Right lobe of liver (tissue), 4 donors: ENCODE data around the gene HSPE1.

Experiments used
- POLR2A ChIP-seq: fragments of 450-650 bp; IDR thresholded peaks from one replicate; pipeline ENCODE4 v1.6.1; 2017; ENCODE audit warnings: antibody characterized with exemption, mild to moderate bottlenecking
- TF ChIP-seq, protein P1 (sequence below), 4 donors: fragments of 200-600 bp in 3 of 4; fragments of 450-650 bp in 1 of 4; IDR thresholded peaks; one replicate each; pipeline versions ENCODE4 v1.5.1 to v1.8.0; 2016 to 2022; ENCODE audit warnings: antibody characterized with exemption in 4 of 4, mild to moderate bottlenecking in 2 of 4
- donor health status: DM: no; HTN: no; CAD: no.
- donor health status: DM: no; HTN: no; CAD: no.
- donor health status: DM: no; HTN: yes; CAD: no.

DNA sequence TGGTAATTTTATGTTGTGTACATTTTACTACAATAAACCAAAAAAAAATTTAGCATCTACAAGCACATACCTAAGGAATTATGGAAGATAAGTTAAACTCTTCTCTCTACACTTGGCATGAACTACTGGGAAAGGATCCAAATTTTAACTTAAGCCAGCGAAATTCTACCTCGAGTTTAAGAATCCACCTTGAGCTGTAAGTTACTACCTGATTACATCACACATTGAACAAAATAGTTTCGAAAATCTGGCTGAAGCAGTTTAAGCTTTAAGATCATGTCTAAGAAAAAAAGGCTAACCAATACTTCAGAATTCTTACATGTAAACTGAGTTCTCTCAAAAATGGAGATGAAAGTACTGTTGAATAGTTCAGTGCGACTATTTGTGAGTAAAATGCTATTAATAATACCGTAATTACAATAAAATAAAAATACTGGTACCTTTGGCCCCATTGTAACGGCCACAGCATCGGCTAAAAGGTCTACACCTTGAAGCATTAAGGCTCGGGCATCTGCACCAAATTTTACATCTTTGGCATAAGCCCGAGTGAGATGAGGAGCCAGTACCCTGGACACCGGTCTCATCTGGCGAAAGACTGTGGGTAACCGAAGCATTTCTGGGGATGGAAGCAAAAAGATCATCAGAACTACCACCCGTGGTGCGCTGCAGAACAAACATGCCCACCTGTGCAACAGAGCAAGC lies 1.8 kb upstream of the HSPE1 start:
- no peak for TF ChIP-seq POLR2A
- TF ChIP-seq, protein P1, sequence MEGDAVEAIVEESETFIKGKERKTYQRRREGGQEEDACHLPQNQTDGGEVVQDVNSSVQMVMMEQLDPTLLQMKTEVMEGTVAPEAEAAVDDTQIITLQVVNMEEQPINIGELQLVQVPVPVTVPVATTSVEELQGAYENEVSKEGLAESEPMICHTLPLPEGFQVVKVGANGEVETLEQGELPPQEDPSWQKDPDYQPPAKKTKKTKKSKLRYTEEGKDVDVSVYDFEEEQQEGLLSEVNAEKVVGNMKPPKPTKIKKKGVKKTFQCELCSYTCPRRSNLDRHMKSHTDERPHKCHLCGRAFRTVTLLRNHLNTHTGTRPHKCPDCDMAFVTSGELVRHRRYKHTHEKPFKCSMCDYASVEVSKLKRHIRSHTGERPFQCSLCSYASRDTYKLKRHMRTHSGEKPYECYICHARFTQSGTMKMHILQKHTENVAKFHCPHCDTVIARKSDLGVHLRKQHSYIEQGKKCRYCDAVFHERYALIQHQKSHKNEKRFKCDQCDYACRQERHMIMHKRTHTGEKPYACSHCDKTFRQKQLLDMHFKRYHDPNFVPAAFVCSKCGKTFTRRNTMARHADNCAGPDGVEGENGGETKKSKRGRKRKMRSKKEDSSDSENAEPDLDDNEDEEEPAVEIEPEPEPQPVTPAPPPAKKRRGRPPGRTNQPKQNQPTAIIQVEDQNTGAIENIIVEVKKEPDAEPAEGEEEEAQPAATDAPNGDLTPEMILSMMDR (IDR thresholded peaks at IDR 0.05): no peak
